WTC11 (cell line): ENCODE results near the gene MRPL40. TPM values are rescaled to one million over a fixed set of nuclear protein-coding genes. Genes with fewer than 3 reads are reported as not detected.

ENCODE experiments used
- ATAC-seq: fragments of 200-7000 bp; cut with Tn5 transposase; 2 replicates; pipeline ENCODE4 v1.10.0; 2021; ENCODE audit warnings: mild to moderate bottlenecking, moderate library complexity
- CTCF ChIA-PET: fragments of 300-600 bp; sonication (Branson Sonifier 250); formaldehyde crosslinking; loops from one replicate; lab custom pipeline; 2021; ENCODE audit warnings: antibody characterized with exemption; lab: Charles Lee
- POLR2A ChIA-PET: fragments of 350-600 bp; sonication (Branson Sonifier 250); formaldehyde crosslinking; loops from one replicate; lab custom pipeline; 2021; ENCODE audit warnings: antibody characterized with exemption; lab: Charles Lee
- DNase-seq: peaks from one replicate; pipeline ENCODE4 v3.0.0; 2021; ENCODE audit warnings: low spot score
- H3K27ac Mint-ChIP-seq: 2 replicates; pipeline ENCODE4 v1.8.0; 2021; ENCODE audit warnings: mixed read lengths
- H3K27me3 Mint-ChIP-seq: 2 replicates; pipeline ENCODE4 v1.8.0; 2021; ENCODE audit warnings: low read depth, mild to moderate bottlenecking, moderate library complexity, mixed read lengths
- H3K36me3 Mint-ChIP-seq: 2 replicates; pipeline ENCODE4 v1.8.0; 2021; ENCODE audit warnings: mixed read lengths
- H3K4me1 Mint-ChIP-seq: 2 replicates; pipeline ENCODE4 v1.8.0; 2022; ENCODE audit warnings: mixed read lengths
- H3K4me3 Mint-ChIP-seq: 2 replicates; pipeline ENCODE4 v1.8.0; 2021; ENCODE audit warnings: mild to moderate bottlenecking, moderate library complexity, mixed read lengths
- H3K9me3 Mint-ChIP-seq: 2 replicates; pipeline ENCODE4 v1.8.0; 2021; ENCODE audit warnings: mixed read lengths
- HMGXB4 ChIP-seq: sonication (generic); formaldehyde crosslinking; IDR thresholded peaks from 2 replicates; pipeline ENCODE4 v1.8.1; 2023; ENCODE audit warnings: mild to moderate bottlenecking, moderate library complexity, missing genetic modification reagents
- KAT7 ChIP-seq: sonication (generic); formaldehyde crosslinking; IDR thresholded peaks from 2 replicates; pipeline ENCODE4 v1.8.1; 2023; ENCODE audit warnings: missing genetic modification reagents, mild to moderate bottlenecking, borderline replicate concordance
- NFATC4 ChIP-seq: fragments of 250-450 bp; sonication (Bioruptor Pico); IDR thresholded peaks from 2 replicates; pipeline ENCODE4 v1.9.0; 2021; ENCODE audit warnings: mild to moderate bottlenecking
- PRRX2 ChIP-seq: fragments of 250-450 bp; sonication (Bioruptor Pico); IDR thresholded peaks from 2 replicates; pipeline ENCODE4 v1.8.0; 2021; ENCODE audit warnings: mild to moderate bottlenecking
- TCF7 ChIP-seq: sonication (generic); formaldehyde crosslinking; IDR thresholded peaks from 2 replicates; pipeline ENCODE4 v1.8.0; 2022; ENCODE audit warnings: mild to moderate bottlenecking, low read depth, missing genetic modification reagents, moderate library complexity
- USF1 ChIP-seq: sonication (generic); formaldehyde crosslinking; IDR thresholded peaks from 2 replicates; pipeline ENCODE4 v1.8.0; 2022; ENCODE audit warnings: mild to moderate bottlenecking, missing genetic modification reagents
- USF2 ChIP-seq: sonication (generic); formaldehyde crosslinking; IDR thresholded peaks from 2 replicates; pipeline ENCODE4 v1.8.1; 2023; ENCODE audit warnings: mild to moderate bottlenecking, missing genetic modification reagents, moderate library complexity
- ZNF317 ChIP-seq: sonication (generic); formaldehyde crosslinking; IDR thresholded peaks from 2 replicates; pipeline ENCODE4 v1.8.1; 2023; ENCODE audit warnings: low read depth, mild to moderate bottlenecking, moderate library complexity, missing genetic modification reagents, borderline replicate concordance
- ZNF512 ChIP-seq: sonication (generic); formaldehyde crosslinking; IDR thresholded peaks from 2 replicates; pipeline ENCODE4 v1.8.1; 2022; ENCODE audit warnings: missing genetic modification reagents, borderline replicate concordance
- total RNA-seq: library from RNA; stranded (reverse); gene quantifications from 3 replicates; pipeline ENCODE4 v1.2.3, GENCODE V29; 2021
- TF ChIP-seq, protein P1 (sequence below): sonication (generic); formaldehyde crosslinking; IDR thresholded peaks from 2 replicates; pipeline ENCODE4 v1.8.1; 2023; ENCODE audit warnings: mild to moderate bottlenecking, missing genetic modification reagents, borderline replicate concordance
- TF ChIP-seq, protein P2 (sequence below): sonication (generic); formaldehyde crosslinking; IDR thresholded peaks from 2 replicates; pipeline ENCODE4 v1.8.0; 2022; ENCODE audit warnings: missing genetic modification reagents

Gene MRPL40
- total RNA-seq, 1 experiment from 2014 or later, result 19.2 TPM

- TF ChIP-seq NFATC4 (CRISPR knock-in tag) (no peak), TCF7 (CRISPR knock-in tag) (no peak)
Observed at GRCh38 chr22:19422440-19423301, 9.7 kb upstream of the MRPL40 start (continued).

GRCh38 chr22:19424186-19424500, 8.2 kb upstream of the MRPL40 start:
- TF ChIP-seq, protein P1, sequence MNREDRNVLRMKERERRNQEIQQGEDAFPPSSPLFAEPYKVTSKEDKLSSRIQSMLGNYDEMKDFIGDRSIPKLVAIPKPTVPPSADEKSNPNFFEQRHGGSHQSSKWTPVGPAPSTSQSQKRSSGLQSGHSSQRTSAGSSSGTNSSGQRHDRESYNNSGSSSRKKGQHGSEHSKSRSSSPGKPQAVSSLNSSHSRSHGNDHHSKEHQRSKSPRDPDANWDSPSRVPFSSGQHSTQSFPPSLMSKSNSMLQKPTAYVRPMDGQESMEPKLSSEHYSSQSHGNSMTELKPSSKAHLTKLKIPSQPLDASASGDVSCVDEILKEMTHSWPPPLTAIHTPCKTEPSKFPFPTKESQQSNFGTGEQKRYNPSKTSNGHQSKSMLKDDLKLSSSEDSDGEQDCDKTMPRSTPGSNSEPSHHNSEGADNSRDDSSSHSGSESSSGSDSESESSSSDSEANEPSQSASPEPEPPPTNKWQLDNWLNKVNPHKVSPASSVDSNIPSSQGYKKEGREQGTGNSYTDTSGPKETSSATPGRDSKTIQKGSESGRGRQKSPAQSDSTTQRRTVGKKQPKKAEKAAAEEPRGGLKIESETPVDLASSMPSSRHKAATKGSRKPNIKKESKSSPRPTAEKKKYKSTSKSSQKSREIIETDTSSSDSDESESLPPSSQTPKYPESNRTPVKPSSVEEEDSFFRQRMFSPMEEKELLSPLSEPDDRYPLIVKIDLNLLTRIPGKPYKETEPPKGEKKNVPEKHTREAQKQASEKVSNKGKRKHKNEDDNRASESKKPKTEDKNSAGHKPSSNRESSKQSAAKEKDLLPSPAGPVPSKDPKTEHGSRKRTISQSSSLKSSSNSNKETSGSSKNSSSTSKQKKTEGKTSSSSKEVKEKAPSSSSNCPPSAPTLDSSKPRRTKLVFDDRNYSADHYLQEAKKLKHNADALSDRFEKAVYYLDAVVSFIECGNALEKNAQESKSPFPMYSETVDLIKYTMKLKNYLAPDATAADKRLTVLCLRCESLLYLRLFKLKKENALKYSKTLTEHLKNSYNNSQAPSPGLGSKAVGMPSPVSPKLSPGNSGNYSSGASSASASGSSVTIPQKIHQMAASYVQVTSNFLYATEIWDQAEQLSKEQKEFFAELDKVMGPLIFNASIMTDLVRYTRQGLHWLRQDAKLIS, result no peak
- TF ChIP-seq USF1, result peak; percentile 50
- Mint-ChIP-seq H3K4me3 (no peak overlapping the region), H3K9me3 (no peaks in the 10 kb centered on the region), H3K27me3 (no peaks in the 10 kb centered on the region), H3K4me1 (peaks cover 38% of the 10 kb centered on the region), H3K27ac (no peak overlapping the region), H3K36me3 (no peaks in the 10 kb centered on the region; the same call in 1 of the 2 replicates)
- CTCF ChIA-PET, result interaction anchor here (0.6 kb wide), 1 partner anchor 112 kb away, joined by 4 read pairs; no protein-coding TSS in a partner anchor
- POLR2A ChIA-PET, result no interaction called here
- no peak for ATAC-seq
- DNase-seq, result no peak

- POLR2A ChIA-PET, result interaction anchor here (2.1 kb wide), 1 partner anchor 17 kb away, joined by 13 read pairs; the partner anchor contains the start of gene C22orf39
- Mint-ChIP-seq H3K4me3 (peak overlapping the region; percentile 84), H3K36me3 (peaks cover 4% of the 10 kb centered on the region), H3K4me1 (peaks cover 20% of the 10 kb centered on the region), H3K27ac (peak overlapping the region; percentile 10), H3K9me3 (no peaks in the 10 kb centered on the region), H3K27me3 (no peaks in the 10 kb centered on the region)
- ATAC-seq, result no peak; the same call in 1 of the 2 replicates
- CTCF ChIA-PET, result no interaction called here
- DNase-seq, result no peak
- no peak for TF ChIP-seq PRRX2 (CRISPR knock-in tag)
- TF ChIP-seq, protein P2, sequence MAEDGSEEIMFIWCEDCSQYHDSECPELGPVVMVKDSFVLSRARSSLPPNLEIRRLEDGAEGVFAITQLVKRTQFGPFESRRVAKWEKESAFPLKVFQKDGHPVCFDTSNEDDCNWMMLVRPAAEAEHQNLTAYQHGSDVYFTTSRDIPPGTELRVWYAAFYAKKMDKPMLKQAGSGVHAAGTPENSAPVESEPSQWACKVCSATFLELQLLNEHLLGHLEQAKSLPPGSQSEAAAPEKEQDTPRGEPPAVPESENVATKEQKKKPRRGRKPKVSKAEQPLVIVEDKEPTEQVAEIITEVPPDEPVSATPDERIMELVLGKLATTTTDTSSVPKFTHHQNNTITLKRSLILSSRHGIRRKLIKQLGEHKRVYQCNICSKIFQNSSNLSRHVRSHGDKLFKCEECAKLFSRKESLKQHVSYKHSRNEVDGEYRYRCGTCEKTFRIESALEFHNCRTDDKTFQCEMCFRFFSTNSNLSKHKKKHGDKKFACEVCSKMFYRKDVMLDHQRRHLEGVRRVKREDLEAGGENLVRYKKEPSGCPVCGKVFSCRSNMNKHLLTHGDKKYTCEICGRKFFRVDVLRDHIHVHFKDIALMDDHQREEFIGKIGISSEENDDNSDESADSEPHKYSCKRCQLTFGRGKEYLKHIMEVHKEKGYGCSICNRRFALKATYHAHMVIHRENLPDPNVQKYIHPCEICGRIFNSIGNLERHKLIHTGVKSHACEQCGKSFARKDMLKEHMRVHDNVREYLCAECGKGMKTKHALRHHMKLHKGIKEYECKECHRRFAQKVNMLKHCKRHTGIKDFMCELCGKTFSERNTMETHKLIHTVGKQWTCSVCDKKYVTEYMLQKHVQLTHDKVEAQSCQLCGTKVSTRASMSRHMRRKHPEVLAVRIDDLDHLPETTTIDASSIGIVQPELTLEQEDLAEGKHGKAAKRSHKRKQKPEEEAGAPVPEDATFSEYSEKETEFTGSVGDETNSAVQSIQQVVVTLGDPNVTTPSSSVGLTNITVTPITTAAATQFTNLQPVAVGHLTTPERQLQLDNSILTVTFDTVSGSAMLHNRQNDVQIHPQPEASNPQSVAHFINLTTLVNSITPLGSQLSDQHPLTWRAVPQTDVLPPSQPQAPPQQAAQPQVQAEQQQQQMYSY (CRISPR knock-in tag), result peak; percentile 86
Observed at GRCh38 chr22:19429950-19430889, 2.1 kb upstream of the MRPL40 start.

DNA sequence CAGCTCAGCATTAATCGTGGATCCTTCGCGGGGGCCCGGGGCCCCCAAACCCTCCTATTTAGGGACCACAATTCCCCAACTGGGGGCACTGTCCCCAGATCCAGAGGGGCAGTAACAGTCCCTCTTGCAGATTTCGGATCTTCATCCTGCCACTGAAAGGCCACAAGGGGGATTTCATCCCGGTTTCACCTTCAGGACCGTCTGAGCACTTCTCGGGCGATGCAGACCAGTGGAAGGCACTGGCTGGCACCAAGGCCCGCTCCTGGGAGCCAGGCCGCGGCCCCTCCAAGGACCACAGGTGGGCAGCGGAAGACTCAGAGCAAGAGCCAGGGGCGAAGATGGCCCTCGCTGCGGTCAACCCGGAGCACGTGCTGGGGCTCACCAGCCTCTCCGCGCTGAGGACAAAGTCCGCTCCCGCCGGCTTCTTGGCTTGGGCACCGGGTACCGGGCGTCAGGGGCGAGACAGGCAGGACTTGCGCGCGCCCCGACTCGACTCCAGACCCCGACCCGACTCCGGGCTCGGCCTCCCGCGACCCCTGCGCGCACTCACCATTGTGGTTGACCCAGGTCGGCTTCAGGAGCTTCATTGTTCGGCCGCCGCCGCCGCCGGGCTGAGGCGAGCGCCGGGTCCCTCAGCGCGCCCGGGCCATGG, 1.3 kb upstream of the MRPL40 start:
- DNase-seq (peak; percentile 42), ATAC-seq (peak; percentile 15)
- Mint-ChIP-seq H3K9me3 (no peaks in the 10 kb centered on the region), H3K4me3 (peak overlapping the region; percentile 84), H3K4me1 (peaks cover 20% of the 10 kb centered on the region), H3K27ac (no peak overlapping the region), H3K27me3 (no peaks in the 10 kb centered on the region), H3K36me3 (peaks cover 9% of the 10 kb centered on the region)
- ChIA-PET POLR2A (interaction anchor here (0.6 to 2.1 kb wide), 4 partner anchors 8 to 49 kb away, joined by 3 to 13 read pairs (median 4); partner anchors contain the start of genes C22orf39 and CDC45), CTCF (interaction anchor here (0.6 kb wide), 1 partner anchor 60 kb away, joined by 3 read pairs; no protein-coding TSS in a partner anchor)
- TF ChIP-seq ZNF512, result no peak
- no peak for TF ChIP-seq USF2 (CRISPR knock-in tag)
- TF ChIP-seq KAT7, result no peak
- peak; percentile 14; the same call in 1 of the 2 replicates for TF ChIP-seq HMGXB4 (CRISPR knock-in tag)
- no peak for TF ChIP-seq ZNF317 (CRISPR knock-in tag)
